ENCODE results near the gene TMUB1.
A peak's percentile ranks its signal among the peaks of the same experiment; 100 is the strongest.

TMUB1 gene

DNA sequence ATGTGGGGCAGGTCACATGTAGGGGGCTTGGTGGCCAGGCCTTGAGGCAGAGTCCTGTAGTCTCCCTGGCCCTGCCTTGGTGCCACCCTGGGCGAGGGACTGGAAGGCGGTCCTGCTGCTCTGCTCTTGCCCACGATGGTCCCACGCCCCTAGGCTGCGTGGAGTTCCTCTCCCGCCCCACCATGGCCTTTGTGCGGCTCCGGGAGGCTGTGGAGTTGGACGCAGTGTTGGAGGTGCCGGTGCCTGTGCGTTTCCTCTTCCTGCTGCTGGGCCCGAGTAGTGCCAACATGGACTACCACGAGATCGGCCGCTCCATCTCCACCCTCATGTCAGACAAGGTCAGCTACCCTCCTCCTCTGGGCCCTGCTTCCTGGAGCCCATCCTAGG lies 12.7 kb downstream of the TMUB1 start:
- no peak for DNase-seq (ENCODE audit: low read depth, low spot score)

DNA sequence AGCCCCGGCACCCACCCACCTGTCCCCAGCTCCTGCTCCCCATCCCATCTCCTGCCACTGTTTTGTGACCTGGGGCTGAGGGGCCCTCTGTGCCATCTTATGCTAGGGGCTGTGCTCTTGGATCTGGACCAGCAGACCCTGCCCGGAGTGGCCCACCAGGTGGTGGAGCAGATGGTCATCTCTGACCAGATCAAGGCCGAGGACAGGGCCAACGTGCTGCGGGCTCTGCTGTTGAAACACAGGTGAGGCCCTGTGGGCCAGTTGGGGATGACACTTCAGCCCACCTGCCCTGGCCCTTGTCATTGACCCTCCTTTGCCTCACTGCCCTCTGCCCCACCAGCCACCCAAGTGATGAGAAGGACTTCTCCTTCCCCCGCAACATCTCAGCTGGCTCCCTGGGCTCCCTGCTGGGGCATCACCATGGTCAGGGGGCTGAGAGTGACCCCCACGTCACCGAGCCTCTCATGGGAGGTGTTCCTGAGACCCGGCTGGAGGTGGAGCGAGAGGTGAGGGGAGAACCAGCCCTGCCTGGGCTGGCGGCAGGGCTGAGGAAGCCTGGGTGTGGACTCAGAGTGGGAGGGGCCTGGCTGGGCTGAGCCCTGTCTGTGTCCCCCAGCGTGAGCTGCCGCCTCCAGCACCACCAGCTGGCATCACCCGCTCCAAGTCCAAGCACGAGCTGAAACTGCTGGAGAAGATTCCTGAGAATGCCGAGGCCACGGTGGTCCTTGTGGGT lies 13.3 kb downstream of the TMUB1 start:
- DNase-seq (ENCODE audit: low read depth, low spot score), result no peak

DNA sequence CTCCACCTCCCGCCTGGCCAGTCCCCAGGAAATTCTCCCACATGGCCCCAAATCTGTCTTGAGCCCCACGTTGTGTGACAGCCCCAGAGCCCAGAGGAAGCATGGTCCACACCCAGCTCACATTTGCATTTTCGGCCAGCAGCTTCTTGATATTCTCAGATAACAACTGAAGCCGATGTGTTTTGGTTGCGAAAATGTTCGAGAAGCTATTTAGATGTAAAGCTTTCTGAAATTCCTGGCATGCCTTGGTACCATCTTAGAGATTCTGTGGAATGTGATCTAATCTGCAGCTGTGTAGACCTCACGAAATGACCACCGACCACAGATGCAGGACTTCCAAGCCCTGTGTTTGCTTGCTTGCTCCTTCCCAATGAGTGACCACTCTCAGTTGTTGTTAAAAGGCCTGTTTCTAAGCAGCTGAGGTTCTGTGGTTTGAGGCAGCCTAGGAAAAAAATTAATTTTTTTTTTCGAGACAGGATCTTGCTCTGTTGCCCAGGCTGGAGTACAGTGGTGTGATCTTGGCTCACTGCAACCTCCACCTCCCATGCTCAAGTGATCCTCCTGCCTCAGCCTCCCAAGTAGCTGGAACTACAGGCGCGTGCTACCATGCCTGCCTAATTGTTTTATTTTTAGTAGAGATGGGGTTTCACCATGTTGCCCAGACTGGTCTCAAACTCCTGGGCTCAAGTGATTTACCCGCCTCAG lies 15.1 kb downstream of the TMUB1 start:
- no peak for DNase-seq (ENCODE audit: low read depth, low spot score)

DNA sequence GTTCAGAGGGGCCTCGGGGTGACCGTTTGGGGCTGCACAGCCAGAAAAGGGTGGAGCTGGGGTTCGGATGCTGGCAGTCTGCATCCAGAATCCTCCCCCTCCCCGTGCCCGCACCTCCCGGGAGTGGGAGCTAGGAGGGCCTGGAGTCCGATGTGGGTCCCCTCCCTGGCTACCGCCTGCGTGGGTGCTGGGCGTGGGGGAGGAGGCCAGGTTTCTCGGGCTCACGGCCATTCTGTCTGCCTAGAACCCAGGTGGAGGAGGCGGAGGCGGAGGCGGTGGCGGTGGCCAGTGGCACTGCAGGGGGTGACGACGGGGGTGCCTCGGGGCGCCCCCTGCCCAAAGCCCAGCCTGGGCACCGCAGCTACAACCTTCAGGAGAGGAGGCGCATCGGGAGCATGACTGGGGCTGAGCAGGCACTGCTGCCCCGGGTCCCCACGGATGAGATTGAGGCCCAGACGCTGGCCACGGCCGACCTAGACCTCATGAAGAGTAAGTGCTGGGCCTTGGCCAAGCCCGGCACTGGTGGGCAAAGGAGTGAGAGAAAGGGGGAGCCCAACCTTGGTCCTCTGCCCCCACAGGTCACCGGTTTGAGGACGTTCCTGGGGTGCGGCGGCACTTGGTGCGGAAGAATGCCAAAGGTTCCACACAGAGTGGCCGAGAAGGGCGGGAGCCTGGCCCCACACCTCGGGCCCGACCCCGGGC lies 16.9 kb downstream of the TMUB1 start:
- no peak for DNase-seq (ENCODE audit: low read depth, low spot score)

DNA sequence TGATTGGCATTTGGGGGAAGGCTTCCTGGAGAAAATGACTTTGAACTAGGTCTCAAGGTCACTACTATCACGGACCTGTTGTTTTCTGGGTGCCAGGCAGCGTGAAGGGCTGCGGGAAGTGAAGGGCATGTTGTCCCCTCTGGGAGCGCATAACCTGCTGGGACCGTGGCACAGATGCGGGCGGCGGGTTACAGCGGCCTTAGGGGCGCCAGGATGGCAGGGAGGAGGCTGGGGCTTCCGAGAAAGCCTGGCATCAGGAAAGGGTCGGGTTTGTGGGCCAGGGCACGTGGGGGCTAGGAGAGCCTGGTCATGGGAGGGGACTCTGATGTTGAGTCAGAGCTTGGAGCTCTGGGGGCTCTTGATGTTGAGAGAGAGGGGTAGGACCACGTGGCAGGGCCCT lies 17.8 kb downstream of the TMUB1 start:
- no peak for DNase-seq (ENCODE audit: low read depth, low spot score)

DNA sequence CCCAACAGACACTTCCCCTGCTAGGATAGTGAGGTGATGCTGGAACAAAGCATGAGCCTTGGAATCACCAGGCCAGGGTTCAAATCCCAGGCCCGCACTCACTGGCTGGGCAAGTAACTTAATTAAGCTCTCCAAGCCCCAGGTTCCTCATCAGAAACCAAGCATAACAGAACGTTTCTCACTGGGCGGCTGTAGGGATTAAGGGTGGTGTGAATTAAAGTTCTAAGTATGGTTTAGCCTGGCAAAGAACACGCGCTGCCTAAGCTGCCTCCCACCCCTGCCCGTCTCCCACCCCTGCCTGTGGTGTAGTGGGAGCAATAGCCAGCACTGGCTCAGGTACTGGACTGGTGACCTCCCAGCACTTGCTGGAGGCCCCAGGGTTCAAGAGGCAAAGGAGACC lies 18.3 kb downstream of the TMUB1 start:
- no peak for DNase-seq (ENCODE audit: low read depth, low spot score)

DNA sequence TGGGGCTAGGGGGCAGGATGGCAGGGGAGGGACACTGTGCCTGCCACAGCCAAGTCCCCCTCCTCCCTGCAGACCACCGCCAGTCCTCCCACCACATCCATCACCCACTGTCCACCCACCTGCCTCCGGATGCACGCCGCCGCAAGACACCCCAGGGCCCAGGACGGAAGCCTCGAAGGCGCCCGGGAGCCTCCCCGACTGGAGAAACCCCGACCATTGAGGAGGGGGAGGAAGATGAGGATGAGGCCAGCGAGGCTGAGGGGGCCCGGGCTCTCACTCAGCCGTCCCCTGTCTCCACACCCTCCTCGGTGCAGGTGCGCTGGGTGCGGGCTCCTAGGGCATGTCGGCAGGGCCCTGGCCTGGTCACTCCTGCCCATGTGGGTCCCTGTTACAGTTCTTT lies 18.8 kb downstream of the TMUB1 start:
- DNase-seq (ENCODE audit: low read depth, low spot score), result no peak

DNA sequence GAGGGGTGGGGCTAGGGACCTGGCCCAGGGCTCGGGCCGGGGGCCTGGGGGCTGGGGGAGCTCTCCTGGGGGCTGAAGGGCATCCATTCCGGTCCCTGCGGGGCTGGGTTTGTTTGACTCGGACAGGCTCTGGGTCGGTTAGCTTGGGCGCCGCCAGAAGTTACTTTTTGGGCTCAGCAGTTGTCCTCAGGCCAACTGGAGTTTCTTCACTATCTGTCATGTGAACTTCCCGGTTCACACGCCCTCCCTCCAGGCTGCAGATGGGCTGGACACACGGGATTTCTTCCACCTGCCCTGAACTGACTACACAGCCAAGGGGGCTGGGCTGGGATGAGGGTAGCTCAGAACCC lies 20.1 kb downstream of the TMUB1 start:
- DNase-seq (ENCODE audit: low read depth, low spot score), result no peak

DNA sequence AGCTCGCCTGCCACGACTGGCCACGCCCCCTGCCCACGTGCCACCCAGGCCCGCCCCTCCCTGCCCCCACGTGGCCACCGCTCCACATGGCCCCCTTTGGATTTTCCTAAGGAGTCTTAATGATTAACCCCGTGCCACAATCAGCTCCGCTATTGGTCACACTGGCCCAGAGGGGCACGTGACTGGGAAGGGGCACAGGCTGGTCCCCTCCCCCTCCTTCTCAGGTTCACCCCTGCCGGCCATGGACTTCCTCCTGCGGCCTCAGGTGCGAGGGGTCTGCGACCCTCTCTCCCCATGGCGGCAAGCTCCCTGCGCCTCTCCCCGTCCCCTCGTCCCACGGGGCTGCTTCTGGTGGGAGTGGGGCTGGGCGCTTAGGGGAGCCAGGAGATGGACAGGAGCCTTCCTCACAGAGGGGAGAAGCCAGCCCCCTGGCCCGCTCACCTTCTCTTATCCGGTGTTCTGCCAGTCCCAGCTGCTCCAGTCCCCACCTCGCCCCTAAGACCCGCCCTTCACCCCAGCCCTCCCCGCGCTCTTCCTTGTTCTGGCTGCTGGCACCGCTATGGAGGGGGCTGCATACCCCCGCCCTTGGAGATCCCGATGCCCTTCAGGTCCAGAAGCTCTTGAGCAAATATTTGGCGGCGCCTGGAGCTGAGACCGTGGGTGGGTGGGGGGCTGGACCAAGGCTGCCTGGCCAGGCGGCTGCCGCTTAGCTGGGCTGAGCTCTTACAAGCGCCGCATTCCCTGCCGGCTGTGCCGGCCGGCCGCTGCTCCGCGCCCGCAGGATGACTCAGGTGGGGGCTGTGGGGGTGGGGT lies 20.7 kb downstream of the TMUB1 start:
- DNase-seq (ENCODE audit: low read depth, low spot score), result no peak

DNA sequence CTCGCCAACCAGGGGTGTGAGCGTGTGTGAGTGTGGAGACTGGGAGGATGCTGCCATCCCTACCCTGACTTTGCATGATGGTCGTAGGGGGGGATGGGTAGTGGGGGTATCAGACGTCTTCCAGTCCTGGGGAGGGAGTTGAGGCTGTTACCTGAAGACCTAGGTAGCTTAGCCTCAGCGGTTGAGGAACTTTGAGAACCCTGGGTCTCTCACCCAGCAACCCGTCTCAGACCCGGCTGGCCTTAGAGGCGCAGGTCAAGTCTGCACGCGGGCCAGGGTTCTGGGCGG lies 21.2 kb downstream of the TMUB1 start:
- DNase-seq (ENCODE audit: low read depth, low spot score), result no peak

DNA sequence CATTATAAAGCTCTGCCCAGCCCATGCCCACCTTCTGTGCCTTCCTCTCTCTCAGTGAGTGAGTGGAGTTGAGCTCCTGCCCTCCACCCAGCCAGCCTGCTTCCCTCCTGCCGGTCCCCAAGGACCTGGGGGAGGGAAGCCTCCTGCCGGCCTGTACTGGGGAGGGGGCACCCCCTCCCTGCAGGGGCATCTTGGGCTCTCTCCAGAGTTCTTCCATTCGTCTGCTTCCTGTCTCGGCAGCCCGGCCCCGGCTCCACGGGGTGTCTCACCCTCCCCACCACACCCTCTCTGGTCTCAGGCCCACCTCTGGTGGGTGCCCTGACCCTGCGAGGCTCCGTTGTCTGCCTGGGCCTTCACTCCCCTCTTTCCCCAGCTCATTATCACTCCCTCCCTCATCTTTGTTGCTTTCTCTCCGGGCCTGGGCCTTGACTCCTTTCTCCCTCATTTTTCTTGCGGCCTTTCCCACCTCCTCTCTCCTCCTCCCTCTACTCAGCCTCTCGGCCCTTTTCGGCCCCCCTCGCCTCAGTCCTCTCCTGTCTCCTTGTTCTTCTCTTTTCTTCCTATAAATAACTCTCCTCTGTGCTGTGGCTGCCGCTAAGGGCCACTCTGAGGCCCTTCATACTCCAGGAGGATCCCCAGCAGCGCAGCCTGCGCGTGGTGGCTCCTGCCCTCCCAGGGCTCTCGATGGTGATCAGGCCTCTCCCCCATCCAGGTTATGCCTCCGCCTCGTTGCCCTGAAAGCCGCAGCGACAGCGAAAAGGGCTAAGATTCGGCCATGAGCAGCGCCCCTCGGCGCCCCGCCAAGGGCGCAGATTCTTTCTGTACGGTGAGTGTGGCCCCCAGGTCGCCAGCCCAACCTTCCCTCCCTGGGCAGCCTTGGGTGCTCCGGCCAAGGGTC lies 21.8 kb downstream of the TMUB1 start:
- DNase-seq (ENCODE audit: low read depth, low spot score), result no peak

DNA sequence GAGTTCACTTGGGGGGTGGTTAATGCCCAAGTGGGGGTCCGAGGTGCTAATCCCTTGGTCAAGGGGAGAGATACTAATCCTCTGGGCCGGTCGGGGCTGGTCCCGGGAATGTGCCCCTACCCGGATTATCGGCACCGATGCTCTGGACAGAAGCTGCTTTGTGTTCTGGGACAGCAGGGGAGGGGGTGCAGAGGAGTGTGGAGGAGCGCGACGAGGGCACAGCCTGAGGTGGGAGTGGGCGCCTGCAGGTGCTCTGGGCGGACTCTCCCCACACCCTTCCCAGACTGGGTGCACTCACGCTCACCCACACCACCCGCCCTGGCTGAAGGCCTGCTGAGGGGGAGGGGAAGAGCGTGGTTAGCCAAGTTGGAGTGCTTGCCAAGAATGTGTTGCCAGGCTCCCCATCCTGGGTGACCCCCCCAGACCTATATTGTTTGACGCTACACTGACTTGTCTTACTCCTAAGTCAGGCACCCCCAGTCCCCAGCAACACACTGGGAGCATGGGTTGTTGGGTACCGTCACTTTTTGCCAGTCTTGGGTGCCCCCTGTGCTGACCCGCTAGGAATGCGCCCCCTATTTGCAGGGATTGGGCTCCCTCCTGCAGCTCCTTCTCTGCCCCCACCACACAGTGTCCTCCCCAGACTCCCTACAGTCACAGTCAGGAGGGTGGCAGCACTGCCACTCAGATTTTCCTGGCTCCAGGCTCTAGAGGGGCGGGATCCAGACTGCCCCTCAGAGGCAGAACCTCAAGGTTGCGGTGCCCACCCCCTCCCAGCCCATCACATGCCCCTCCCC lies 22.7 kb downstream of the TMUB1 start:
- DNase-seq (ENCODE audit: low read depth, low spot score), result no peak

DNA sequence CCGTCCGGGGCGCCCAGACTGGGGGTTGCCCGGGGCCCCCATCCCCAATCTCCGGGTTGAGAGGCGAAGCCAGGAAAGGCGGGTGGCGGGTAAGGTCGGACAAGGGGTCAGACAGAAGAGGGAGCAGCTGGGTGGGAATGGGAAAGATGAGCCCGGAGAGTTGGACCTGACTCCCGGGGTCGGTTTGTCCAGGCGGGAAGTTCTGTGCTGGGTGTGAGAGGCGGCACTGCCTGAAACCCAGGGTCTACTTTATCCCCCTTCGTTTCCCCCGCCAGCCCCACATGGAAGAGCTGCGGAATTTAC lies 23.2 kb downstream of the TMUB1 start:
- DNase-seq (ENCODE audit: low read depth, low spot score), result no peak

DNA sequence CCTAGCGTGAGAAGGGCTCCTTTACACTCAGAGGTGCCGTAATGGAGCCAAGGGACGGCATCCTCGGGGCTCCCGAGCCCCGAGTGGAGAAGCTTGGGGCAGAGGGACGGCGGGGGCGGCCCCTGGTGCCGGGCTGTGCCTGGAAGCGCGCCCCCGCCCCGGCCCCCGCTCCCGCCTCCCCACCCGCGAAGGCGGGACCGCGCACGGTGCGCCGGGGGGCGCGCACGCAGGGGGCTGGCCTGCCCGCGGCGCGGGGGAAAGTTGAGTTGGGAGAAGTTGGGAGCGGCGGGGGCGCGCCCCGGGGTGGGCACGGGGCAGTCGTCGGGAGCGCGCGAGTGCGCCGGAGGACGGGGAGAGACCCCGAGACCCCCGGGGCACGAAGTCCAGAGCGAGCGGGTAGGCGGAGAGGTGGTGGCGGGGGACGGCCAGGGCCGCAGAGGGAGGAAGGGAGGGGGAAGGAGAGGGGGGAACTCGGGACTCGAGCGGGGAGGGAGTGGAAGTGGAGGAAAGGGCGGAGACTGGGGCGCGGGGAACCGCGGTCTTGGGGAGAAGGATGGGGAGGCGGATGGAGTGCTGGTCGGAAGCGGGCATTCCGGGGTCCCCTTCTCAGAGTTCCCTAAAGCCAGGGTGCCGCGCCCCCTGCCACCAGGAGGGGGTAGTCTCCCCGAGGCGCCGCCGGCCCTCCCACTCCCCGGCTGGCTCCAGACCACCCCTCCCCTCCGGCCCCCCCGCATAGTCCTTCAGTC lies 23.8 kb downstream of the TMUB1 start, which contains the start of gene SLC4A2:
Gene SLC4A2, plus strand, starts transcription at position 223 of the 746 bp plus-strand sequence. CDS start 2,399 bp downstream, outside the sequence.
- peak; percentile 44 for DNase-seq (ENCODE audit: low read depth, low spot score)

DNA sequence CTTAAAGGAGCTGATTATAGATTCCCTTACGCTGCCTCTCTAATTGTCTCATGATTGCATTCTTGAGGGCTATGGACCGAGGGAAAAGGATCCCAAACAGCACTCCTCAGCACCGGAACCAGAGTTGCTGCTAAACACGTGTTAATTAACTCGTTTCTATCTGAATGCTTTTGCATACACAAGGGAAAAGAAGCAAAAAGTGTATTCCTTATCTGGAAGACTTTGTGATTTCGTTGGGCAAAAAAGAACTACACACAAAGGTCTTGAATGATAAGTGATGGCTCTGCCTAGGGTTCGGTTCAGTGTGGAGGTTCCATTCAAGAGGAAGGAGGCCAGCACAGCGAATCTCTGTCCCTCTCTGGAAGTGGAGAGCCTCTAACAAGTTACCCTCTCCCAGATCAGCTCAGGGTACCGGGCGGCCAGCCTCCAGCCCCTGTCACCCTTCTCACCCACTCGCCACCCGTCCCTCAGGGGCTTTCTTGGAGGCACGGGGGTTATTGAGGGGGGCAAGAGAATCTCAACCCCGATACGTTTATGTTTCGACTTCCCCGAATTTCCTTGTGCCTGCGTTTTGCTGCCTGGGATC lies 24.4 kb downstream of the TMUB1 start:
- DNase-seq (ENCODE audit: low read depth, low spot score), result no peak

DNA sequence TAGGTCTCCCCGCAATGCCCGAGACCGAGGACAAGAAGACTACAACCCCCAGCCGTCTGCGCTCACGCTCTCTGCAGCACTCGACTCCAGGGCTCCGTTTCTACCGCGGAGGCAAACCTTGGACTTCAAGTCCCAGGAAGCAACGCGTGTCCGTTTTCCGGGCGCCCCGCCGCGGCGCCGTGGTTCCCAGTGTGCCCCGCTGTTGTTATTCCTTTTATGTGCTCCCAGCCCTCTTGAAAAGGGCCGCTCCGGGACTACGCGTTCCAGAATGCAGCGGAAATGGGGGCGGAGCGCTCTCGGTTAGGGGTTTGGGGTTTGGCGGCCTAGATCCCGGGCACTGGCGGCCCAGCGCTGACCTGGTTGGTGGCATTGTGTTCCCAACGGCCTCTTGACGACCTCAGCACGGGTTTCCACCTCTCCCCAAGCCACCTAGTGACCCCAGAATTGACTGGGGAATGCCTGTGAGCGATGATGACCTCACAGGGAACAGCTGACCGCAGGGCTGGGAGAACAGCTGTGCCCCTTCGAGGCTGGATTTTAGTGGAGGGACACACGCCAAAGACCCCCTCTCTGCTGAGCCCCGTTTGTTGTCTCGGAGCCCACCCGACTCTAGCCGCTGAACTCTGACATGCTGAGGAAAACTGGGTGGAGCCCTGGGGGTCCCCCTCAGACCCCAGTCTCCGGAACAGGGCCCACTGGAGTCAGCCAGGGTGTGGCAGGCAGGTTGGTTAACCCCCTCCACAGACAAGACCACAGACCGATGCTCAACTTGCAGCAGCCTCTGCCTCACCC lies 25.1 kb downstream of the TMUB1 start:
- peak; percentile 97 for DNase-seq (ENCODE audit: low read depth, low spot score)

DNA sequence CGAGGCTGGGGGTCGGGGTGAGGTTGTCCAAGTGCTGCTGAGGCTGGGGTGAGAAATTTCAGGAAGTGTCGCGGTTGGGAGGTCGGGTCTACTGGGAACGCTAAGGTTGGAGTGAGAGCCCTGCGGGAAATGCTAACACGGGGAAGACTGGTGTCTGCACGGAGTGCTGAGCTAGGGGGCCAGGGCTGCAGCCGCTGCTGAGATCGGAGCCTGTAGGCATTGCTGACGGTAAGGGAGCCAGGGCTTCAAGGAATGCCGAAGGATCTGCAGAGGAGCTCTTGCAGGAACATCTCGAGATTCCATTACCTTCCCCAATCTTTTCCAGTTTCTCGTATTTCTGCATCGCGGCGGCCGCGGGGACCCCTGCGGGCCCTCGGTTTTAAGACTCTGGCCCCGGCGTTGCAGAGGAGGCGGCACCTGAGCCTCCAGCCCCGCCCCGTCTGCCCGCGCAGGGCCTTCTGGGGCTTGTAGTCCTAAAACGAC lies 25.7 kb downstream of the TMUB1 start, which contains the start of gene CDK5:
Gene CDK5, minus strand, starts transcription at position 392 of the 483 bp plus-strand sequence. Its CDS starts 49 bp downstream, at position 343.
- DNase-seq (ENCODE audit: low read depth, low spot score), result no peak

Data from activated CD4-positive, CD25-positive, alpha-beta regulatory T cell treated with anti-CD3 and anti-CD28 coated beads, Interleukin-2, amount 50 U/mL, for 16 hours (primary cell).